ENCODE data around the gene PSME3IP1.

The PSME3IP1 gene

DNA sequence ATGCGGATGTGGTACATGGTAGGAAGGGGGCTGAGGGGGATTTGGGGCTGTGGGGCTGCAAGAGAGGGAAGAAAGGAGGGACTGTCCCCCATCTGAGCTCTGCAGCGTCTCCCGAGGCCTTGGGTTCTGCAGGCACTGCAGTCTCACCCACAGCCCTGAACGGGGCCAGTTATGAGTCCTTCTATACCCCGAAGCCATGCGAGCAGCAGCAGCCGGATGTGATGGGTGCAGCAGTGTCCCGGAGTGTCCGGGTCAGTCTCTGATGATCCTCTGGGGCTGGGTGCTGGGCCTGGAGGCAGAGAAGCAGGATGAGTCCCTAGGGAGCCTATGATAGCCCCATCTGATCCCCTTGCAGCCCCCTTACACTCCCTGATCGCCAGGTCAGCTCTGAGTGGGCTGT, 52.0 kb downstream of the PSME3IP1 start:
- Histone ChIP-seq H3K9me2 (replicated peaks; ENCODE audit: low read depth, low read length) (no peaks in the 10 kb centered on the region), H3K9me3 (ENCODE audit: insufficient read depth, low read depth, low read length) (no peaks in the 10 kb centered on the region), H3K4me1 (ENCODE audit: insufficient read depth, low read length, poor library complexity, severe bottlenecking) (peaks cover 52% of the 10 kb centered on the region), H3K27me3 (ENCODE audit: insufficient read depth, low read length, poor library complexity, severe bottlenecking) (no peaks in the 10 kb centered on the region), H3K36me3 (ENCODE audit: insufficient read depth, low read length) (peaks cover 7% of the 10 kb centered on the region; the same call in 1 of the 2 replicates), H3K79me2 (ENCODE audit: insufficient read depth, low read length) (no peaks in the 10 kb centered on the region), H3F3A (ENCODE audit: low read depth) (no peaks in the 10 kb centered on the region), H4K20me1 (ENCODE audit: insufficient read depth, low read length, poor library complexity, severe bottlenecking) (no peaks in the 10 kb centered on the region), H3K4me3 (ENCODE audit: low read length, poor library complexity, severe bottlenecking) (no peak overlapping the region), H3K4me2 (ENCODE audit: low read depth, low read length, poor library complexity, severe bottlenecking) (no peak overlapping the region), H2AFZ (ENCODE audit: low read length) (no peak overlapping the region), H3K9ac (ENCODE audit: low read depth, low read length, poor library complexity, severe bottlenecking) (peak overlapping the region; percentile 42)
- no peak for TF ChIP-seq EZH2phosphoT487 (IDR thresholded peaks at IDR 0.05; ENCODE audit: borderline replicate concordance)
- TF ChIP-seq CTCF (conservative IDR thresholded peaks at IDR 0.05; ENCODE audit: low read length), result no peak

DNA sequence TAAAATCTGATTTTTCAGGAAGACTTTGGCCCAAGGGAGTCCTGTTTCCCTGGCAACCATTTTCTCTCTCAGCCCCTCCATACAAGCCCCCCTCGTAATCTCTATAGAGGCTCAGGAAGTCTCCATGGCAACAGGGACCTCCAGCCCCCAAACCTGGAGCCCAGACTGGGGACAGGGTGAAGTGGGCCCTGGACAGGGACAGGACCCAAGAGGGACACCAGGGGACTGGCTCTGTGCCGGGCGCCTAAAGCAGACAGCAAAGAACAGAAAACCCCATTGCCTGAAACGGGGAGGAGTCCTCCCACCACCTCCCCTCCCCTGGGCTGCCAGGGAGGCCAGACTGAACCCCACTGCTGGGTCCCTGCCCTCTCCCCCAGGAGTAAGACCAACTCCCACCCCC, 52.8 kb downstream of the PSME3IP1 start:
- no peaks in the 10 kb centered on the region for H4K20me1 ChIP-seq (ENCODE audit: insufficient read depth, low read length, poor library complexity, severe bottlenecking)
- no peaks in the 10 kb centered on the region for H3F3A ChIP-seq (ENCODE audit: low read depth)
- peak overlapping the region; percentile 44 for H3K9ac ChIP-seq (ENCODE audit: low read depth, low read length, poor library complexity, severe bottlenecking)
- H2AFZ ChIP-seq (ENCODE audit: low read length), result no peak overlapping the region
- no peaks in the 10 kb centered on the region for H3K79me2 ChIP-seq (ENCODE audit: insufficient read depth, low read length)
- no peaks in the 10 kb centered on the region for H3K9me3 ChIP-seq (ENCODE audit: insufficient read depth, low read depth, low read length)
- no peak for TF ChIP-seq EZH2phosphoT487 (IDR thresholded peaks at IDR 0.05; ENCODE audit: borderline replicate concordance)
- no peak for TF ChIP-seq CTCF (conservative IDR thresholded peaks at IDR 0.05; ENCODE audit: low read length)
- H3K4me3 ChIP-seq (ENCODE audit: low read length, poor library complexity, severe bottlenecking), result peak overlapping the region; percentile 33
- peak overlapping the region; percentile 60 for H3K4me2 ChIP-seq (ENCODE audit: low read depth, low read length, poor library complexity, severe bottlenecking)
- H3K36me3 ChIP-seq (ENCODE audit: insufficient read depth, low read length), result peaks cover 7% of the 10 kb centered on the region; the same call in 1 of the 2 replicates
- no peaks in the 10 kb centered on the region for H3K9me2 ChIP-seq (replicated peaks; ENCODE audit: low read depth, low read length)
- H3K27me3 ChIP-seq (ENCODE audit: insufficient read depth, low read length, poor library complexity, severe bottlenecking), result no peaks in the 10 kb centered on the region
- peaks cover 56% of the 10 kb centered on the region for H3K4me1 ChIP-seq (ENCODE audit: insufficient read depth, low read length, poor library complexity, severe bottlenecking)

DNA sequence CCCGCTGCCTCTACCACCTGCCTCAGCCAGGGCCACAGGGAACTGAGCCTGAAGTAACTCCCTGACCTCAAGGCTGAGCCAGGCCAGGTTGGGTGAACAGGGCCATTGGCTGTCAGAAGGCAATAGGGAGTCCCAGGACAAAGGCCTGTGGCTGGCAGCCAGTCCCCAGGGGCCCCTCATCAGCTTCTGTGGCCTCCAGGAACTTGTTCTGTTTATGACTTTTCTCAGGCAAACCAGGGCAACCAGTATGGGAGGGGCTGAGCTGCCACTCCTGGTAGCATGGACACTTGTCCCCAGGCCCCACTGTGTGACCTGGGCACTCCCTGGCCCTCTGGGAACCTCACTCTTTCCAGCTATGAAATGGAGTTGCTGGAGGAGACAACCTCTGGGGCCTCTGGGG, 53.4 kb downstream of the PSME3IP1 start:
- H3K9me3 ChIP-seq (ENCODE audit: insufficient read depth, low read depth, low read length), result no peaks in the 10 kb centered on the region
- no peaks in the 10 kb centered on the region for H3K9me2 ChIP-seq (replicated peaks; ENCODE audit: low read depth, low read length)
- peak overlapping the region; percentile 33 for H3K4me3 ChIP-seq (ENCODE audit: low read length, poor library complexity, severe bottlenecking)
- TF ChIP-seq CTCF (conservative IDR thresholded peaks at IDR 0.05; ENCODE audit: low read length), result no peak
- TF ChIP-seq EZH2phosphoT487 (IDR thresholded peaks at IDR 0.05; ENCODE audit: borderline replicate concordance), result no peak
- no peaks in the 10 kb centered on the region for H3K79me2 ChIP-seq (ENCODE audit: insufficient read depth, low read length)
- peak overlapping the region; percentile 44 for H3K9ac ChIP-seq (ENCODE audit: low read depth, low read length, poor library complexity, severe bottlenecking)
- H3F3A ChIP-seq (ENCODE audit: low read depth), result no peaks in the 10 kb centered on the region
- peaks cover 5% of the 10 kb centered on the region; the same call in 1 of the 2 replicates for H3K36me3 ChIP-seq (ENCODE audit: insufficient read depth, low read length)
- peak overlapping the region; percentile 60 for H3K4me2 ChIP-seq (ENCODE audit: low read depth, low read length, poor library complexity, severe bottlenecking)
- H3K27me3 ChIP-seq (ENCODE audit: insufficient read depth, low read length, poor library complexity, severe bottlenecking), result no peaks in the 10 kb centered on the region
- no peaks in the 10 kb centered on the region for H4K20me1 ChIP-seq (ENCODE audit: insufficient read depth, low read length, poor library complexity, severe bottlenecking)
- peaks cover 56% of the 10 kb centered on the region for H3K4me1 ChIP-seq (ENCODE audit: insufficient read depth, low read length, poor library complexity, severe bottlenecking)
- H2AFZ ChIP-seq (ENCODE audit: low read length), result no peak overlapping the region
